Keratinocyte (primary cell): ENCODE data around the gene ACTG1. TPM values are rescaled to one million over a fixed set of nuclear protein-coding genes. Genes with fewer than 3 reads are reported as not detected.
A peak's percentile ranks its signal among the peaks of the same experiment; 100 is the strongest.

Experiments used
- DNase-seq: peaks from one replicate; pipeline ENCODE4 v3.0.0-alpha.2; 2011; ENCODE audit warnings: low read depth, missing footprints, low spot score
- FAIRE-seq: peaks from 2 replicates; lab custom pipeline; 2011; peaks lifted over from hg19 to GRCh38; lab: Jason Lieb, UNC
- H2AFZ ChIP-seq: 2 replicates; pipeline ENCODE4 v1.6.0; 2012; ENCODE audit warnings: low read length, control low read depth, inconsistent platforms; ENCODE audit not compliant: control insufficient read depth
- H3K27ac ChIP-seq: 2 replicates; pipeline ENCODE4 v1.5.1; 2011; ENCODE audit warnings: low read length; ENCODE audit not compliant: control insufficient read depth, insufficient read depth
- H3K27me3 ChIP-seq: 3 replicates; pipeline ENCODE4 v1.6.0; 2011; ENCODE audit warnings: low read length; ENCODE audit not compliant: control insufficient read depth, insufficient read depth; ENCODE audit errors: extremely low read depth
- H3K36me3 ChIP-seq, 2 experiments: 2 replicates in 1 of 2; 3 replicates in 1 of 2; pipeline ENCODE4 v1.5.1; 2011; ENCODE audit warnings: low read length in 2 of 2, mild to moderate bottlenecking in 1 of 2; ENCODE audit not compliant: control insufficient read depth in 2 of 2, insufficient read depth in 2 of 2; ENCODE audit errors: extremely low read depth in 1 of 2
- H3K4me1 ChIP-seq: 3 replicates; pipeline ENCODE4 v1.5.1; 2011; ENCODE audit warnings: low read length; ENCODE audit not compliant: control insufficient read depth, insufficient read depth; ENCODE audit errors: extremely low read depth
- H3K4me2 ChIP-seq: 3 replicates; pipeline ENCODE4 v1.6.0; 2011; ENCODE audit warnings: low read depth, low read length; ENCODE audit not compliant: control insufficient read depth, insufficient read depth; ENCODE audit errors: extremely low read depth
- H3K4me3 ChIP-seq, 3 experiments: fragments of 200-600 bp in 1 of 3; sonication (generic) in 1 of 3; 2 replicates in 2 of 3; 3 replicates in 1 of 3; pipeline ENCODE4 v1.5.1; 2011 to 2016; ENCODE audit warnings: low read length in 3 of 3, mild to moderate bottlenecking in 3 of 3, control low read depth in 2 of 3, inconsistent platforms in 1 of 3, low read depth in 1 of 3, mixed read lengths in 1 of 3, mixed run types in 1 of 3, moderate library complexity in 1 of 3; ENCODE audit not compliant: control insufficient read depth in 2 of 3, insufficient read depth in 2 of 3; ENCODE audit errors: extremely low read depth in 1 of 3
- H3K79me2 ChIP-seq: 2 replicates; pipeline ENCODE4 v1.6.0; 2012; ENCODE audit warnings: low read length; ENCODE audit not compliant: control insufficient read depth, insufficient read depth
- H3K9ac ChIP-seq: 3 replicates; pipeline ENCODE4 v1.6.0; 2011; ENCODE audit warnings: low read length; ENCODE audit not compliant: control insufficient read depth, insufficient read depth; ENCODE audit errors: extremely low read depth
- H3K9me1 ChIP-seq: 3 replicates; pipeline ENCODE4 v1.6.0; 2011; ENCODE audit warnings: low read length; ENCODE audit not compliant: control insufficient read depth, insufficient read depth; ENCODE audit errors: extremely low read depth
- H3K9me3 ChIP-seq: 2 replicates; pipeline ENCODE4 v1.5.1; 2012; ENCODE audit warnings: low read depth, low read length; ENCODE audit not compliant: control insufficient read depth
- H4K20me1 ChIP-seq: 3 replicates; pipeline ENCODE4 v1.6.0; 2011; ENCODE audit warnings: low read length; ENCODE audit not compliant: control insufficient read depth, insufficient read depth; ENCODE audit errors: extremely low read depth
- EZH2 ChIP-seq: IDR thresholded peaks from one replicate; pipeline ENCODE4 v1.6.1; 2012; ENCODE audit warnings: inconsistent platforms, mild to moderate bottlenecking, low read length, moderate library complexity
- dilution Hi-C: fragments of 300-500 bp; cut with MboI; formaldehyde crosslinking; loops from one replicate; pipeline ENCODE4 v1.7.0; 2020; ENCODE audit warnings: low sequenced_read_pairs; ENCODE audit not compliant: extremely low pct_ligation_motif_present
- polyA plus RNA-seq, 5 experiments: library from polyadenylated mRNA; depleted of rRNA in 3 of 5; stranded (reverse) in 3 of 5; stranded (forward) in 1 of 5; unstranded in 1 of 5; fragments of >200 nt; gene quantifications; 1 replicate in 1 of 5; 2 replicates in 3 of 5; 3 replicates in 1 of 5; pipeline versions ENCODE4 v1.2.1 to v1.2.3, GENCODE V29; 2011 to 2012; ENCODE audit warnings: missing spikeins in 2 of 5, low read depth in 1 of 5, low replicate concordance in 1 of 5
- TF ChIP-seq, protein P1 (sequence below), 3 experiments: IDR thresholded peaks in 1 of 3; conservative IDR thresholded peaks in 1 of 3; optimal IDR thresholded peaks in 1 of 3; 2 replicates in 2 of 3; 3 replicates in 1 of 3; pipeline versions ENCODE3 to v1.5.1; 2011; ENCODE audit warnings: low read length in 3 of 3, mild to moderate bottlenecking in 3 of 3, moderate library complexity in 2 of 3, control low read depth in 1 of 3, inconsistent platforms in 1 of 3; ENCODE audit not compliant: insufficient read depth in 2 of 3; ENCODE audit errors: extremely low read depth in 1 of 3

The ACTG1 gene
- polyA plus RNA-seq, 1 donor (not counting 4 experiments of a cell fraction or from before 2014, with no cell fraction given): 1,867 TPM

DNA sequence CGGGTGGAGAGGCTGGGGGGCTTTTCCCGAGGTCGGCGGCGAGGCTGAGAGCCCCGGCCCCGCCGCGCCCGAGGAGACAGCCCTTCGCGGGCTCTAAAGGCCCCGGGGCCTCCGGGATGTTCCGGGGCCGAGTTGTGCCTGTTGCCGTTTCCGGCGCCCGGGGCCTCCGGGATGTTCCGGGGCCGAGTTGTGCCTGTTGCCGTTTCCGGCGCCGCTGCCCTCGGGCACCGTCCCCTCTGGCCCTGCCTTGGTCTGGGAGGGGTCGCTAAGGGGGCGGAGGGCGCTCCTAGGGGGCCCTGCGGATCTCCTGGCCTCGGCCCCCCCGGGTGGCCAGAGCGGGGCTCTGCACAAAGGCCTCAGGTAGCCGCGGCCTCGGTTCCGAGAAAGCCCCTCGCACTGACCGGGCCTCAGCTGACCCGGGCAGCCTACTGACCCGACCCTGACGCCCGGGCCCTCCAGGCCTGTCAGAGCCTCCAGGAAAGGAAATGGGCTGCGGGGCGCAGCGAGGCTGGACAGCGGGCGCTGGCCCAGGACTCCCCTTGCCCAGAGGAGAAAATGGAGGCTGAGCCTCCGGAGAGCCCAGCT is 24.2 kb downstream of the ACTG1 start:
- H3K79me2 ChIP-seq: no peaks in the 10 kb centered on the region
- H2AFZ ChIP-seq: no peak overlapping the region
- no peak for TF ChIP-seq EZH2
- TF ChIP-seq, protein P1, sequence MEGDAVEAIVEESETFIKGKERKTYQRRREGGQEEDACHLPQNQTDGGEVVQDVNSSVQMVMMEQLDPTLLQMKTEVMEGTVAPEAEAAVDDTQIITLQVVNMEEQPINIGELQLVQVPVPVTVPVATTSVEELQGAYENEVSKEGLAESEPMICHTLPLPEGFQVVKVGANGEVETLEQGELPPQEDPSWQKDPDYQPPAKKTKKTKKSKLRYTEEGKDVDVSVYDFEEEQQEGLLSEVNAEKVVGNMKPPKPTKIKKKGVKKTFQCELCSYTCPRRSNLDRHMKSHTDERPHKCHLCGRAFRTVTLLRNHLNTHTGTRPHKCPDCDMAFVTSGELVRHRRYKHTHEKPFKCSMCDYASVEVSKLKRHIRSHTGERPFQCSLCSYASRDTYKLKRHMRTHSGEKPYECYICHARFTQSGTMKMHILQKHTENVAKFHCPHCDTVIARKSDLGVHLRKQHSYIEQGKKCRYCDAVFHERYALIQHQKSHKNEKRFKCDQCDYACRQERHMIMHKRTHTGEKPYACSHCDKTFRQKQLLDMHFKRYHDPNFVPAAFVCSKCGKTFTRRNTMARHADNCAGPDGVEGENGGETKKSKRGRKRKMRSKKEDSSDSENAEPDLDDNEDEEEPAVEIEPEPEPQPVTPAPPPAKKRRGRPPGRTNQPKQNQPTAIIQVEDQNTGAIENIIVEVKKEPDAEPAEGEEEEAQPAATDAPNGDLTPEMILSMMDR (optimal IDR thresholded peaks at IDR 0.05 in 1 of 3, IDR thresholded peaks at IDR 0.05 in 1 of 3, conservative IDR thresholded peaks at IDR 0.05 in 1 of 3; ENCODE audit: extremely low read depth in 1 of 3, insufficient read depth in 2 of 3, low read length in 3 of 3): no peak
- no peaks in the 10 kb centered on the region for H3K9me3 ChIP-seq
- peak overlapping the region; percentile 35 to 40 (median 38) for H3K4me3 ChIP-seq
- DNase-seq (no peak), FAIRE-seq (no peak)
- H3K36me3 ChIP-seq: no peaks in the 10 kb centered on the region
- H3K4me2 ChIP-seq: peak overlapping the region; percentile 70
- dilution Hi-C loops: no loop called here
- H3K9ac ChIP-seq: peak overlapping the region; percentile 56
- H3K27me3 ChIP-seq: peaks cover 22% of the 10 kb centered on the region
- H3K27ac ChIP-seq: no peak overlapping the region
- no peaks in the 10 kb centered on the region for H4K20me1 ChIP-seq
- H3K4me1 ChIP-seq: peaks cover 4% of the 10 kb centered on the region
- no peaks in the 10 kb centered on the region for H3K9me1 ChIP-seq

DNA sequence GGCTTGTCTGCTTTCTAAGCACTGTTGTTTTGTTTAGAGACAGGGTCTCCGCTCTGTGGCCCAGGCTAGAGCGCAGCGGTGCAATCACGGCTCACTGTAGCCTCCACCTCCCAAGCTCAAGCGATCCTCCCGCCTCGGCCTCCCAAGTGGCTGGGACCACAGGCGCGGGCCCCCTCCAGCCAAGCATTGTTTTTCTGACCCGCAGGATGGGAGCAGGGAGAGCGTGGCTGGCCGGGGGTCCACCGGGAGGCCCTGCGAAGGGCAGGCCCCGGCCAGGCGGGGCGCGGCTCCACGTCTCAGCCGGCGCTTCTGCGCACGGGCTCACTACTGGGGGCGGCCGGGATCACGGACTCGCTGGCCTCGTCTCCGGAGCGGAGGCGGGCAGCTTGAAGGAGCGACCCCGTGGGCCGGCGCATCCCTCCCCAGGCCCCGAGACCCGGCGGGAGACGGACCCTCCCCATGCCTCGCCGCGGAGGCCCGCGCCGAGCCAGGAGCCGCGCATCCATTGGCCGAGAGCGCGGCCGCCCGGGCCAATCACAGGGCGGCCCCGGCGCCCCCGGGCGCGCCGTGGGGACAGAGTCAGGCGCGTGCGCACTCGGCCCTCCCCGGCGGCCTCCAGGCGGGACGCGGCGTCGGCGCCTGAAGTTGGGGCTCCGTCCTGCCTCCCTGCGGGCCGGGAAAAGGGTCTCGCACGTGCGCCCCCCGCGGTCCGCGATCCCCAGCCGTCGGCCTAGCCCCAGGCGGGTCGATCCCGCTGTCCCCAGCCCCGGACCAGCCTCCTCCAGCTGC is 24.9 kb downstream of the ACTG1 start:
- TF ChIP-seq, protein P1 (optimal IDR thresholded peaks at IDR 0.05 in 1 of 3, IDR thresholded peaks at IDR 0.05 in 1 of 3, conservative IDR thresholded peaks at IDR 0.05 in 1 of 3; ENCODE audit: extremely low read depth in 1 of 3, insufficient read depth in 2 of 3, low read length in 3 of 3): no peak
- no peak for TF ChIP-seq EZH2
- Histone ChIP-seq H2AFZ (peak overlapping the region; percentile 49), H4K20me1 (no peaks in the 10 kb centered on the region), H3K36me3 (no peaks in the 10 kb centered on the region), H3K4me2 (peak overlapping the region; percentile 70), H3K9me3 (no peaks in the 10 kb centered on the region), H3K4me3 (peak overlapping the region; percentile 35 to 40 (median 38)), H3K79me2 (no peaks in the 10 kb centered on the region), H3K4me1 (peaks cover 4% of the 10 kb centered on the region), H3K27me3 (peaks cover 26% of the 10 kb centered on the region), H3K9me1 (no peaks in the 10 kb centered on the region), H3K27ac (no peak overlapping the region), H3K9ac (peak overlapping the region; percentile 56)
- no peak for DNase-seq
- FAIRE-seq: no peak
- dilution Hi-C loops: no loop called here
